HFFc6 (cell line): Measurements from ENCODE around the gene GNGT2. TPM values are rescaled to one million over a fixed set of nuclear protein-coding genes. Genes with fewer than 3 reads are reported as not detected.

Experiments used
- DNase-seq: peaks from one replicate; pipeline ENCODE4 v3.0.0-alpha.2; 2018
- H3K27ac Mint-ChIP-seq: 2 replicates; pipeline ENCODE4 v1.8.0; 2020; ENCODE audit warnings: mild to moderate bottlenecking, mixed read lengths
- H3K27me3 Mint-ChIP-seq: 2 replicates; pipeline ENCODE4 v1.8.0; 2021; ENCODE audit warnings: mild to moderate bottlenecking, moderate library complexity, mixed read lengths; ENCODE audit not compliant: insufficient read depth
- H3K36me3 Mint-ChIP-seq: 2 replicates; pipeline ENCODE4 v1.8.0; 2021; ENCODE audit warnings: low read depth, mixed read lengths
- H3K4me1 Mint-ChIP-seq: 2 replicates; pipeline ENCODE4 v1.8.0; 2020; ENCODE audit warnings: low read depth, mixed read lengths
- H3K4me3 Mint-ChIP-seq: 2 replicates; pipeline ENCODE4 v1.8.0; 2020; ENCODE audit warnings: mild to moderate bottlenecking, moderate library complexity, mixed read lengths
- H3K9me3 Mint-ChIP-seq: 2 replicates; pipeline ENCODE4 v1.8.0; 2020; ENCODE audit warnings: mild to moderate bottlenecking, mixed read lengths
- CTCF ChIP-seq: fragments of 200-600 bp; sonication (generic); IDR thresholded peaks from 2 replicates; pipeline ENCODE4 v1.5.0; 2021; ENCODE audit warnings: antibody characterized with exemption, mild to moderate bottlenecking
- total RNA-seq, 6 experiments: library from RNA; stranded (reverse); fragmentation: NEBNext Ultra II Directional; extraction: Animal tissue kit (Norgen Biotek cat#: 25700); gene quantifications; 2 replicates in 1 of 6; 3 replicates in 5 of 6; pipeline ENCODE4 v1.2.3, GENCODE V29; 2021

GNGT2 gene
- total RNA-seq, 6 experiments from 2014 or later = not detected

- H3K4me1 Mint-ChIP-seq = no peaks in the 10 kb centered on the region
- H3K27me3 Mint-ChIP-seq = peaks cover 23% of the 10 kb centered on the region
- no peaks in the 10 kb centered on the region for H3K9me3 Mint-ChIP-seq
- TF ChIP-seq CTCF = no peak
- H3K27ac Mint-ChIP-seq = no peak overlapping the region
- no peak overlapping the region for H3K4me3 Mint-ChIP-seq
- no peak for DNase-seq
- no peaks in the 10 kb centered on the region for H3K36me3 Mint-ChIP-seq
Observed at GRCh38 chr17:49217651-49218413, 7.5 kb upstream of the GNGT2 start.

GRCh38 chr17:49216953-49217650, 6.7 kb upstream of the GNGT2 start:
- peaks cover 18% of the 10 kb centered on the region for H3K27me3 Mint-ChIP-seq
- no peaks in the 10 kb centered on the region for H3K36me3 Mint-ChIP-seq
- TF ChIP-seq CTCF = no peak
- no peak overlapping the region for H3K4me3 Mint-ChIP-seq
- H3K9me3 Mint-ChIP-seq = no peaks in the 10 kb centered on the region
- no peak overlapping the region for H3K27ac Mint-ChIP-seq
- no peak for DNase-seq
- no peaks in the 10 kb centered on the region for H3K4me1 Mint-ChIP-seq

- H3K27me3 Mint-ChIP-seq = peaks cover 20% of the 10 kb centered on the region
Observed at GRCh38 chr17:49216482-49216881, 6.1 kb upstream of the GNGT2 start.

DNA sequence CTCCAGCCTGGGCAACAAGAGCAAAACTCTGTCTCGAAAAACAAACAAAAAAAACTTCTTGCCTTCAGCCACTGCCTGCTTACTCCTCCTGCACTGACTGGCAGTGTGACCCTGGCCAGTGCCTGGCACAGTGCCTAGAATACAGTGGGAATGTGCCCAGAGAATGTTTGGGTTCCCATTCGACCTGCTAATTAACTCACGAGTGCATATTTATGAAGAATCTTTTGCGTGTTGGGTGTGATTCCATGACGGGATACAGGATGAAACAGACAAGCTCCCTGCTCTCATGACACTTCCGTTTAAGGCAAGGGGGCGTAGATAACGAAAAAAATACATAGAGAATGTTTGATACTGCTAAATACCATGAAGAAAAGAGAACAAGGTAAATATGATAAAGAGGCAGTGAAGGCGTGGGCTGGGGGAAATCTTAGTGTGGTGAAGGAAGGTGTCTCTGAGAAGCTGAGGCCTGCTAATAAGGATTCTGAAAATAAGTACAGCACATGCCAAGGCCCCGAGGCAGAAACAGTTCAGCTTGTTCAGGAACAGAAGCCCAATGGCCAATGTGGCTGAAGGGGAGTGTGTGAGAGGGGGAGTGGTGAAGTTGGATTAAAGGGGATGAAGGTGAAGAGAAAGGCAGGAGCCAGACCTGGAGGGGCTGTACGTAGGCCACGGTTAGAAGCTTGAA, 4.4 kb upstream of the GNGT2 start:
- no peaks in the 10 kb centered on the region for H3K36me3 Mint-ChIP-seq
- TF ChIP-seq CTCF = no peak
- H3K9me3 Mint-ChIP-seq = no peaks in the 10 kb centered on the region
- no peak for DNase-seq
- no peak overlapping the region for H3K4me3 Mint-ChIP-seq
- peaks cover 5% of the 10 kb centered on the region for H3K4me1 Mint-ChIP-seq
- no peak overlapping the region for H3K27ac Mint-ChIP-seq
- peaks cover 27% of the 10 kb centered on the region for H3K27me3 Mint-ChIP-seq

More at GRCh38 chr17:49216482-49216881, 6.1 kb upstream of the GNGT2 start:
- no peaks in the 10 kb centered on the region for H3K36me3 Mint-ChIP-seq
- H3K9me3 Mint-ChIP-seq = no peaks in the 10 kb centered on the region
- no peak for TF ChIP-seq CTCF
- H3K4me3 Mint-ChIP-seq = no peak overlapping the region
- no peaks in the 10 kb centered on the region for H3K4me1 Mint-ChIP-seq
- no peak for DNase-seq
- H3K27ac Mint-ChIP-seq = no peak overlapping the region

DNA sequence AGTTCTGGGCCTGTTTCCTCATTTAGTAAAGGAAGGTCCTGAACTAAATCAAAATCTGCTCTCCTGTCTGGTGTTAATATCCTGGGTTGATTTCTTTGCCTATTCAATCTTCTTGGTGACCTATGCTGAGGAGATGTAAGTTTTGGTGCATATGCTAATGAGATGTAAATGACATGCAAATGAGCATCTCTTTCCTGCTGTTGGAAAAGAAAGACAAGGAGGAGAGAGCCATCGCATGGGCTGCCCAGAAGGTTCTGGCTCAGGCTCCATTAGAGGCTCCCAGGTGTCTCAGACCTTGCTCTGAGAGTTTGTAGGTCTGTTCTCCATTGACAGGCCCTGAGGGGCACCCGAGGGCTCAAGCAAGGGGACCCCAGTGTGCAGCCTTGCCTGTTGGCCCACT, 3.5 kb upstream of the GNGT2 start:
- peaks cover 35% of the 10 kb centered on the region for H3K27me3 Mint-ChIP-seq
- H3K4me1 Mint-ChIP-seq = peaks cover 14% of the 10 kb centered on the region

More for the DNA sequence above, 3.5 kb upstream of the GNGT2 start:
- TF ChIP-seq CTCF = no peak
- no peak for DNase-seq
- Mint-ChIP-seq H3K36me3 (no peaks in the 10 kb centered on the region), H3K27ac (no peak overlapping the region), H3K4me3 (no peak overlapping the region), H3K9me3 (no peaks in the 10 kb centered on the region)
